Breast epithelium (tissue), 4 donors: ENCODE measurements around the gene ASPDH. TPM values are rescaled to one million over a fixed set of nuclear protein-coding genes. Genes with fewer than 3 reads are reported as not detected.

Experiments used
- DNase-seq, 2 donors: peaks; one replicate each; pipeline ENCODE4 v3.0.0-alpha.2; 2019; ENCODE audit warnings: low spot score in 2 of 2
- H3K27ac ChIP-seq, 2 donors: fragments of 200-600 bp; sonication (generic) in 1 of 2; one replicate each; pipeline ENCODE4 v1.5.1; 2016 to 2019; ENCODE audit warnings: mild to moderate bottlenecking in 1 of 2
- H3K27me3 ChIP-seq, 2 donors: fragments of 200-600 bp; sonication (generic) in 1 of 2; one replicate each; pipeline versions ENCODE4 v1.5.1 to v1.6.0; 2017 to 2019; ENCODE audit warnings: control low read depth in 1 of 2, mild to moderate bottlenecking in 1 of 2
- H3K36me3 ChIP-seq: fragments of 200-600 bp; one replicate; pipeline ENCODE4 v1.5.1; 2019
- H3K4me1 ChIP-seq, 2 donors: fragments of 200-600 bp; sonication (generic); one replicate each; pipeline ENCODE4 v1.5.1; 2016 to 2019; ENCODE audit warnings: control low read depth in 1 of 2
- H3K4me3 ChIP-seq, 3 donors: fragments of 200-600 bp; sonication (generic); 1 replicate in 2 of 3; 2 replicates in 1 of 3; pipeline ENCODE4 v1.5.1; 2016 to 2019; ENCODE audit warnings: mild to moderate bottlenecking in 3 of 3, moderate library complexity in 2 of 3
- H3K9me3 ChIP-seq, 2 donors: fragments of 200-600 bp; sonication (generic) in 1 of 2; one replicate each; pipeline ENCODE4 v1.5.1; 2016 to 2019; ENCODE audit warnings: control low read depth in 1 of 2
- POLR2A ChIP-seq: fragments of 450-650 bp; IDR thresholded peaks from one replicate; pipeline ENCODE4 v1.6.1; 2016; ENCODE audit warnings: antibody characterized with exemption, mild to moderate bottlenecking, moderate library complexity
- POLR2AphosphoS5 ChIP-seq, 3 donors: sonication (generic); formaldehyde crosslinking; IDR thresholded peaks; one replicate each; pipeline ENCODE4 v1.6.1; 2017; ENCODE audit warnings: antibody characterized with exemption in 3 of 3
- intact Hi-C: fragments of 100-400 bp; cut with DNase I; formaldehyde crosslinking; loops from one replicate; pipeline ENCODE4 v1.15.1; 2023; ENCODE audit warnings: low total_unique reads
- total RNA-seq, 3 donors: library from RNA; depleted of rRNA; stranded (reverse); fragments of >200 nt; gene quantifications; one replicate each; pipeline ENCODE4 v1.1.0, GENCODE V29; 2016
- TF ChIP-seq, protein P1 (sequence below), 3 donors: fragments of 450-650 bp; IDR thresholded peaks; one replicate each; pipeline ENCODE4 v1.5.1; 2016 to 2017; ENCODE audit warnings: antibody characterized with exemption in 3 of 3, mild to moderate bottlenecking in 3 of 3, moderate library complexity in 3 of 3

ASPDH gene
- total RNA-seq, 3 donors from 2014 or later: not detected

DNA sequence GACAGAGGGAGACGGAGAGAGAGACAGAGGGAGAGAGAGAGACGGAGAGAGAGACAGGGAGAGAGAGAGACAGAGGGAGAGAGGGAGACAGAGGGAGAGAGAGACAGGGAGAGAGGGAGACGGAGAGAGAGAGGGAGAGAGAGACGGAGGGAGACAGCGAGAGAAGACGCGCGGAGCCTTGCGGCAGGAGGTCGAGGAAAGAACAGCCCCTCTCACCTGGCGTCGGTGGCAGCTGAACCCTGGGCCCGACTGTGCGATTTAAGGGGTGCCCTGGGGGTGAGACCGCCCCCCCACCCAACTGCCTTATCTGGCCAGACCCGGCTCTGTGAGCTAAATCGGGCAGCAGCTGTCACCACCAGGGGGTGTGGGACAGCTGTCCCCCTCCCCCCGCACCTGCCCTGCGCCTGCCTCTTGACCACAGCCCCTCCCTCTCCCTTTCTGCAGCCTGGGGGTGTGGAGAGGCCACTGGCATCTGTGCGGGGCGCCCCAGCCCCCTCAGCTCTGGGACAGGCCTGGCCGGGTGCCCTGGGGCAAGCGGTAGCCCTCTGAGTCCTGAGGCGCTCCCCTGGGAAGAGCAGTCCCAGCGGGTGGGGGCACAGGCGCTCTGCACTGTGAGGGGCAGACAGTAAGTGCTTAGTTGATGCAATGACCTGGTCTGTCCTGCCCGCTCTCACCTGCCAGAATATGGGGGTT lies 13.5 kb downstream of the ASPDH start:
- Histone ChIP-seq H3K4me3 (no peak overlapping the region), H3K27me3 (no peaks in the 10 kb centered on the region), H3K4me1 (no peaks in the 10 kb centered on the region), H3K27ac (no peak overlapping the region), H3K36me3 (no peaks in the 10 kb centered on the region), H3K9me3 (no peaks in the 10 kb centered on the region)
- DNase-seq: no peak
- intact Hi-C loops: no loop called here
- TF ChIP-seq, protein P1, sequence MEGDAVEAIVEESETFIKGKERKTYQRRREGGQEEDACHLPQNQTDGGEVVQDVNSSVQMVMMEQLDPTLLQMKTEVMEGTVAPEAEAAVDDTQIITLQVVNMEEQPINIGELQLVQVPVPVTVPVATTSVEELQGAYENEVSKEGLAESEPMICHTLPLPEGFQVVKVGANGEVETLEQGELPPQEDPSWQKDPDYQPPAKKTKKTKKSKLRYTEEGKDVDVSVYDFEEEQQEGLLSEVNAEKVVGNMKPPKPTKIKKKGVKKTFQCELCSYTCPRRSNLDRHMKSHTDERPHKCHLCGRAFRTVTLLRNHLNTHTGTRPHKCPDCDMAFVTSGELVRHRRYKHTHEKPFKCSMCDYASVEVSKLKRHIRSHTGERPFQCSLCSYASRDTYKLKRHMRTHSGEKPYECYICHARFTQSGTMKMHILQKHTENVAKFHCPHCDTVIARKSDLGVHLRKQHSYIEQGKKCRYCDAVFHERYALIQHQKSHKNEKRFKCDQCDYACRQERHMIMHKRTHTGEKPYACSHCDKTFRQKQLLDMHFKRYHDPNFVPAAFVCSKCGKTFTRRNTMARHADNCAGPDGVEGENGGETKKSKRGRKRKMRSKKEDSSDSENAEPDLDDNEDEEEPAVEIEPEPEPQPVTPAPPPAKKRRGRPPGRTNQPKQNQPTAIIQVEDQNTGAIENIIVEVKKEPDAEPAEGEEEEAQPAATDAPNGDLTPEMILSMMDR (IDR thresholded peaks at IDR 0.05): no peak
- TF ChIP-seq POLR2AphosphoS5 (IDR thresholded peaks at IDR 0.05) (no peak), POLR2A (no peak)

DNA sequence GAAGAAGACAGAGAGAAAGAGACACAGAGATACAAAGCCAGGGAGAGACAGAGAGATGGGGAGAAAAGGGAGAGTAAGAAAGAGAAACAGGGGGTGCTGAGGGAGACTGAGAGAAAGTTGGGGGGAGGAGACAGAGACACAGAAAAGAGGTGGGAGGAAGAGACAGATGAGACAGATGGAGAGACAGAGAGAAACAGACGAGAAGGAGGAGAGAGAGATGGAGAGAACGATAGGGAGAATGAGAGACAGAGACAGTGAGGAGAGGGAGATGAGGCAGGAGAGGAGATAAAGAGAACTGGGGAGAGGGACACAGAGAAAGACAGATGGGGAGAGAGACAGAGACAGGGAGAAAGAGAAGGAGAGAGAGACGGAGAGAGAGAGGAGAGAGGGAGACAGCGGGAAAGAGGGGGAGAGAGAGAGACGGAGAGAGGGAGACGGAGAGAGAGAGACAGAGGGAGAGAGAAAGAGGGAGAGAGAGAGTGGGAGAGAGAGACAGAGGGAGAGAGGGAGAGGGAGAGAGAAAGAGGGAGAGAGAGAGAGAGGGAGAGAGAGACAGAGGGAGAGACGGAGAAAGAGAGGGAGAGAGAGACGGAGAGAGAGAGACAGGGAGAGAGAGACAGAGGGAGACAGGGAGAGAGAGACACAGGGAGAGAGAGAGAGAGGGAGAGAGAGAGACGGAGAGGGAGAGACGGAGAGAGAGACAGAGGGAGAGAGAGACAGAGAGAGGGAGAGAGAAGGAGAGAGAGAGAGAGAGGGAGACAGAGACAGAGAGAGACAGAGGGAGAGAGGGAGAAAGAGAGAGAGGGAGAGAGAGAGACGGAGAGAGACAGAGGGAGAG lies 15.3 kb downstream of the ASPDH start:
- no peak for DNase-seq
- H3K27ac ChIP-seq: no peak overlapping the region
- H3K4me1 ChIP-seq: no peaks in the 10 kb centered on the region
- H3K27me3 ChIP-seq: no peaks in the 10 kb centered on the region
- intact Hi-C loops: no loop called here
- H3K9me3 ChIP-seq: no peaks in the 10 kb centered on the region
- TF ChIP-seq, protein P1 (IDR thresholded peaks at IDR 0.05): no peak
- TF ChIP-seq POLR2AphosphoS5 (IDR thresholded peaks at IDR 0.05) (no peak), POLR2A (no peak)
- no peak overlapping the region for H3K4me3 ChIP-seq
- no peaks in the 10 kb centered on the region for H3K36me3 ChIP-seq

DNA sequence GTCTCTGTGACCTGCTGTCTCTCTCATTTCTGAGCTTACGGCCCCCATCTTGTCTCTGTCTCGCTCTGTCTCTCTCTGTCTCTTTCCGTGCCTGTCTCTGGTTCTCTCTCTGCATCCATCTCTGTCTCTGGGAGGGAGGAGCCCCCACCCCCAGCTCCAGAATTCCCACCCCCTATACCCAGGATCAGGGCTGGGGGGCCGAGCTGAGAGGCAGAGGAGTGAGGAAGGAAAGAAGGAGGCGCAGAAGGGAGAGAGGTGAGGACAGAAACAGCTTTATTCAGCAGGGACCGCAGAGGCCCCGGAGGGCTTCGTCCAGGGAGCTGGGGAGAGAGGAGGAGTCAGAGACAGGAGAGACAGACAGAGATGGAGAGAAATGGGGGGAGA lies 16.7 kb downstream of the ASPDH start:
- H3K4me3 ChIP-seq: no peak overlapping the region
- H3K27me3 ChIP-seq: no peaks in the 10 kb centered on the region
- H3K4me1 ChIP-seq: no peaks in the 10 kb centered on the region
- intact Hi-C loops: no loop called here
- DNase-seq: no peak
- TF ChIP-seq POLR2A: no peak
- no peak for TF ChIP-seq POLR2AphosphoS5 (IDR thresholded peaks at IDR 0.05)
- TF ChIP-seq, protein P1 (IDR thresholded peaks at IDR 0.05): no peak
- no peaks in the 10 kb centered on the region for H3K9me3 ChIP-seq
- no peak overlapping the region for H3K27ac ChIP-seq
- no peaks in the 10 kb centered on the region for H3K36me3 ChIP-seq

DNA sequence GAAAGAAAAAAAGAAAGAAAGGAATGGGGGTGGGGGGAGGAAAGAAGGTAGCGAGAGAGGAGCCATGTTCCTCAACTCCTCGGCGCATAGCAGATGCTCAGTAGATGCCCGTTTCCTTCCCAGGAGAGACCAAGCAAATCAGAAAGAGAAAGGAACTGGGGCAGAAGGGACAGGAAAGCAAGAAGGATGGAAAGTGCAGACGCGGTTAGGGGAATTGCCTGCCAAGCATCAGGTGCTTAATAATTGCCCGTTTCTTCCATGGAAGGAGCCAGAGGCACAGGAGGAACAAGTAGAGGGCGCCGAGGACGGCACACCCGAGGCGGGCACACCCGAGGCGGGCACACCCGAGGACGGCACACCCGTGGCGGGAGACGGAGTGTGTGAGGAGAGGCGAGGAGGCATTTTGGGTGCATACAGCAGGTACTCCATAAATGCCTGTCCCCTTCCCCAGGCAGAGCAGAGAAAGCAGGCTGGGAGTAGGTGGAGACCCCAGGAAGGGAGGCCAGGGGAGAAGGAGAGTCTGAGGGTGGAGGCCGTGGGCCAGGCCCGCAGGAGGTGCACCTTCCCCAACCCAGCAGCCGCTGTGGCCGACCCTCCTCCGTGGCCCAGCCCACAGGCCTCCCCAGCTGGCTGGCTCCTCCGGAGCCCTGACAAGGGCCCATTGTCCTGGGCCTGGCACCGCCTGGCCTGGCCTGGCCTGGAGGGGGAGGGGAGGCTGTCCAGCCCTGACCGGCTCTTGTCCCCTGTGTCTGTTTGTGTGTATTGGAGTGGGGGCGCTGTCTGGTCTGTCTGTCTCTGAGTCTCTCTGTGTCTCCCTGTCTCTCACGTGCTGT lies 17.3 kb downstream of the ASPDH start:
- H3K4me3 ChIP-seq: no peak overlapping the region
- DNase-seq: no peak
- H3K9me3 ChIP-seq: no peaks in the 10 kb centered on the region
- intact Hi-C loops: no loop called here
- no peak overlapping the region for H3K27ac ChIP-seq
- no peaks in the 10 kb centered on the region for H3K36me3 ChIP-seq
- TF ChIP-seq, protein P1 (IDR thresholded peaks at IDR 0.05): no peak
- no peak for TF ChIP-seq POLR2AphosphoS5 (IDR thresholded peaks at IDR 0.05)
- no peak for TF ChIP-seq POLR2A
- H3K4me1 ChIP-seq: no peaks in the 10 kb centered on the region
- no peaks in the 10 kb centered on the region for H3K27me3 ChIP-seq
